Stimulated activated CD8-positive, alpha-beta memory T cell treated with anti-CD3 and anti-CD28 coated beads, Interleukin-12 subunit alpha, Interleukin-12 subunit beta, amount 100 ng/mL, for 24 hours (primary cell): ENCODE data around the gene SRGAP1.

Source experiments
- DNase-seq: peaks from one replicate; pipeline ENCODE4 v3.0.0-alpha.2; 2020; ENCODE audit errors: extremely low read depth

The SRGAP1 gene

DNA sequence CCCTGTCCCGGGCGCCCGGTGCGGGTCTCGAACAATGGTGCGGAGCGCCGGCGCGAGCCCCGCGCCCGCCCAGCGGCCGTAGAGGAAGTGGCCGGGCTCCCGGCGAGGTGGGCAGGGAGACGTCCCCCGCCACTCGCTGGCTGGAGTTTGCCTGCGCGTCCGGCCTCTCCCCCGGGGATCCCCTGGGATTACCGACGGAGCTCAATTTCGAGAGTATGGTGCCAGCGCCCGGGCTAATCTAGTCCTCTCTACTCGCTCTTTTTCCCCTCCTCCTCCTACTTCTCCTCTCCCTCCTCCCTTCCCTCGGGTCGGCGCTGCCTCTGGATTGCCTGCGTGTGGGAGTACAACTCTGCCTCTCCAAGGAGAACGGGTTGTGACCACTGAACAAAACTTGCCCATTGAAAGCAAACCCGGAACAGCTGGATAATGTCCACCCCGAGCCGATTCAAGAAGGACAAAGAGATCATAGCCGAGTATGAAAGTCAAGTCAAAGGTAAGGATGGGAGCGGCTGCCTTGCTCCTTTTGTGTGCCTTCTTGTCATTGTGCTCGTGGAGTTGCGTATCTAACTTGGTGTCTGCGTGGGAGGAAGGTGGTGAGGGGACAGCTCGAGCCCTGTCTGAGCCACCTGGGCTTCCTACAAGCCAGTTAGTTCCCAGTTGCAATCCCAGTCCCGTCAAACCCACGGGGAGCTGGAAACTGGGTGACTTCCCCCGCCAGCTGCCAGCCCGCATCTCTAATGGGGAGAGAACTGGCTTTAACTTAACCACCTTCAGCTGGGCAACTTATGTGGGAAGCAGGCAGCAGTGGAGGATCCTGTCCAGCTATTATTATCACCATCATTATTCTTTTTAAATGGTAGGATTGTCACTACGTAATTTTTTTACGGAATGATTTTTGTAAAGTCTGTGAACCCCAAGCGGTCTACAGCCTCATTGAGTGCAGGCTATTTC lies at the start of gene SRGAP1:
Gene SRGAP1 (plus strand): TSS at position 310 of the 951 bp plus-strand sequence. CDS start 117 bp downstream, at position 427.
- no peak for DNase-seq

GRCh38 chr12:63795032-63795687 lies 49.3 kb upstream of the SRGAP1 start:
- DNase-seq, result no peak

- DNase-seq, result no peak
These were observed 48.6 kb upstream of the SRGAP1 start for GRCh38 chr12:63795944-63796343.

DNA sequence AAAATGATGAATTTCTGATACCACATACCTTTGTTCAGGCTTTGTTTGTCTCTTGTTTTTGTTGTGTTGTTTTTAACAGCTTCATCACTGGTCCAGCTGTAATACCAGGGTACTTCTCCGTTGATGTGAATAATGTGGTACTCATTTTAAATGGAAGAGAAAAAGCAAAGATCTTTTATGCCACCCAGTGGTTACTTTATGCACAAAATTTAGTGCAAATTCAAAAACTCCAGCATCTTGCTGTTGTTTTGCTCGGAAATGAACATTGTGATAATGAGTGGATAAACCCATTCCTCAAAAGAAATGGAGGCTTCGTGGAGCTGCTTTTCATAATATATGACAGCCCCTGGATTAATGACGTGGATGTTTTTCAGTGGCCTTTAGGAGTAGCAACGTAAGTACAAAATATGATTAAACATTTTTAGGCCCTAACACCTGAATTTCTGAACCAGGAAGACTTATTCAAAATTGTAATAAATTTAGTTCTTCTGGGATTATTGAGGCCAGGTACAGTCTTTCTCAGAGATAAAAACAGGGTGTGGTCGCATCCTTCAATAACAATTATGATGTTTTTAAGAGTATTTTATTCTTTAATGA lies 42.4 kb upstream of the SRGAP1 start:
- DNase-seq, result no peak

DNA sequence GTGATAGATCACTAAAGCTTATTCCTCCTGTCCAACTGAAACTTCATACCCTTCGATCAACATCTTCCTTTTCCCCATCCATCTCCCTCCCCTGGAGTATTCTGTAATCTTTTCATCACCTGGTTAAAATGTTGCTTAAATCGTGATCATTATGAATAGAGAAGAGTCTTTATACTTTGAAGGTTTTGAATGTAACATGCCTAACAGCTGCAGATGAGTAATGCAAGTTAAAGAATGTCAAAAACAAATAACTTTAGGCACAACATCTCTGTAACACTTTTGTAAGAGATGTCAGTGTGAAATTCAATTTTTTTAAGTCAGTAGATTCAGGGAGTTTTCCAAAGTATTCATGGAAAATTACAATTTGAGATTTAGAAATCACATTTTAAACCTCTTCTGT lies 39.8 kb upstream of the SRGAP1 start:
- DNase-seq, result no peak

GRCh38 chr12:63805704-63806672 lies 38.5 kb upstream of the SRGAP1 start:
- DNase-seq, result no peak

GRCh38 chr12:63808631-63809030 lies 35.9 kb upstream of the SRGAP1 start:
- DNase-seq, result no peak

- DNase-seq, result no peak
These were observed 34.9 kb upstream of the SRGAP1 start for GRCh38 chr12:63809566-63809965.

GRCh38 chr12:63811334-63811733 lies 33.2 kb upstream of the SRGAP1 start:
- DNase-seq, result no peak

GRCh38 chr12:63811755-63812154 lies 32.7 kb upstream of the SRGAP1 start:
- DNase-seq, result no peak

- no peak for DNase-seq
These were observed 30.2 kb upstream of the SRGAP1 start for GRCh38 chr12:63814146-63814772.

DNA sequence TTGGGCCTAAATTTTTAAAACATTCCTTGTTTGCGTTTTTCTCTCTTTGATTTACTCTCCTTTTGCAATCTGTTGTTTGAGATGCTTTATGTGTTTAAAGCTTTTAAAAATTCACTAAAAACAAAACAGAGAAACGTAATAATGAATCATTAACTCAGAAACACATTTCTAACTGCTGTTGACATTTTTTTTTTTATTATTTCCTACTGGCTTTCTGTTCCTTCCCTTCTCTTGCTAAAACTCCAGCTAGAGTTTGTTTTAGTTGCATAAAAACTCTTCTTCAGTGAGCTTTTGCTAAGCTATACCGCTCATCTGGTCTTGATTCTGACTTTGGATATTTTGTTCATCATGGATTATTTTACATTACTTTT lies 29.0 kb upstream of the SRGAP1 start:
- DNase-seq, result no peak

DNA sequence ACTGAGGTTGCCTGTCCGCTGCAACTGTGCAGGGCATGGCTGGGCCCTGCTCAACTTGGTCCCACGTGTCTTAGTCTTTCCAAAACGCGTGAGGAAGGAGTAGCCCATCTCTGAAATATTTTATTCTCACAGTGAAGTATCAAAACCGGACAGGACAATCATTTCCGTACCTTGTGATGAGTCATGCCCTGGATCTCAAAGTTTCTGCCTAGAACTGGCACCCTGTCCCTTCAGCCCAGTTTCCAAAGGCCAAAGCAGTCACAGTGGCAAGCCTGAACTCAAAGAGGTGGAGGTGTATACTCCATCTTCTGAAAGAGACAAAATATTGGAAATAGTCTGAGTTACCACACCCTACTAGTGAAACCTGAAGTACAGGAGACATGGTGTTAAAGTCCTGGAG lies 28.5 kb upstream of the SRGAP1 start:
- no peak for DNase-seq

DNA sequence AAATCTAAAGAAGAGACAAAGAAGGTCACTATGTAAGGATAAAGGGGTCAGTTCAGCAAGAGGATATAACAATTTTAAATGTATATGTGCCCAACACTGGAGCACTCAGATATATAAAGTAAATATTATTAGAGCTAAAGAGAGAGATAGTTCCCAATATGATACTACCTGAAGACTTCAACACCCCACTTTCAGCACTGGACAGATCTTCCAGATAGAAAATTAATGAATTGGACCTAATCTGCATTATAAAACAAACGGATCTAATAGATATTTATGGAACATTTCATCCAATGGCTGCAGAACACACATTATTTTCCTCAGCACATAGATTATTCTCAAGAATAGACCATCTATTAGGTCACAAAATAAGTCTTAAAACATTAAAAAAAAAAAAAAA lies 24.1 kb upstream of the SRGAP1 start:
- no peak for DNase-seq

- no peak for DNase-seq
These were observed 22.7 kb upstream of the SRGAP1 start for GRCh38 chr12:63821781-63822251.

- no peak for DNase-seq
These were observed 22.1 kb upstream of the SRGAP1 start for GRCh38 chr12:63822352-63822751.

- no peak for DNase-seq
These were observed 21.5 kb upstream of the SRGAP1 start for GRCh38 chr12:63823040-63823439.

GRCh38 chr12:63826006-63826585 lies 18.4 kb upstream of the SRGAP1 start:
- DNase-seq, result no peak

- DNase-seq, result no peak
These were observed 15.6 kb upstream of the SRGAP1 start for GRCh38 chr12:63828867-63829266.

DNA sequence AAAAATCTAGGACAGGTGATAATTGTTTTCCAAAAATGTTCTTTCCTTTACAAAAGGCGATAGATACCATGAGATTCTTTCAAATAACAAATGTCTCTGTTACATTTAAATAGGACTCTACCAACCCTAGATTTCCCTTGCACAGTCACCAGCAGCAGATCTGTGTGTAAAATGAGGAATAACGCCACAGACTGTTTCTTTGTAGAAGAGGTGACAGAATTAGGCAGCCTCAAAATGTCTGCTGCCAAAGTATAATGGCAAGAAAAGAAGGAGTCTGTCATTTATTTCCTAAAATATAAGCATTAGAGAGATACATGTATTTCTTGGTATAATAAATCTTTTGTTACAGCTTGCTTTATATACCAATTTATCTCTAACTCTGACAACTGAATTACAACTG lies 8.5 kb upstream of the SRGAP1 start:
- DNase-seq, result no peak

DNA sequence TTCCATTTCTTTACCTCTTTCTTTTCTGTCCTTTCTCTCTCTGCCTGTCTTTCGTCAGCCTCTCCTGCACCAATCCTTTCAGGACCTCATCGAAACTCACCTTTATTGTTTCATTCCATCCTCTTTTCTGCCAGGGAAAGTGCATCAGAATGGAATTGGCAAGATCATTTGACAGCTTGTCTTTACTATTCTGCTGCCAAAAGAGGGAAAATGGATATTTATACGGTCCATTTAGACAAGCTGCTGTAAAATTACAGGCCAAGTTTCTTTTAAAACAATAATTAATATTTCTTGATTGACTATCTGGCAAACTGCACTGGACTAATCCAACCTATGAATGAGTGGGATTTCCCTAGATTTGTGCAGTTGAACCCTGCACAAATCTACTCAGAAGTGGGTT lies 7.6 kb upstream of the SRGAP1 start:
- no peak for DNase-seq
